ENCODE data around the gene PAK1IP1.

The PAK1IP1 gene

DNA sequence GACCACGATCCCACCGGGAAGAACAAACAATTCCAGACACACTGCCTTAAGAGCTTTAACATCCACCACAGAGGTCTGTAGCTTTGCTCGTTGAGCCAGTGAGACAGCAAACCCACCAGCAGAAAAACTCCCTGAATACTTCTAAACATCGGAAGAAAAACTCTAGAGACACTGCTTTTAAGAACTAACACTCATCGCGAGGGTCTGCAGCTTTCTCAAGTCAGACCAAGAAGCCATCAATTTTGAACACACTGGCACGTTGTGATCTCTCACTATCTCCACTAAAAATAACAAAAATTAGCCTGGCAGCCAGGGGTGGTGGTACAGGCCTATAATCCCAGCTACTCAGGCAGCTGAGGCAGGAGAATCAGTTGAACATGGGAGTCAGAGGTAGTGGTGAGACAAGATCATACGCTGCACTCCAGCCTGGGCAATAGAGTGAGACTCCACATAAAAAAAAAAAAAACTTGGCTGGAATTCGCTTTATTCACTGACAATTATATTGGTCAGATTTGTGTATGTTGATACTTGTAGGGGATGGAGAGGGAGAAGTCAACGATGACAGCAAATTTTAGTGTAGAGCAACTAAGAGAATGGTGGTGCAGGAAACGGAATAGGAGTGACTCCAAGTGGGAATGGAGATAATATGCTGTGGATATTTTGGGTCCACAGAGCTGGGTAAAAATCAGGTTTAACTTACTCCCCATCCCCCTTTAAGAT lies 27.2 kb downstream of the PAK1IP1 start:
- in situ Hi-C loops (cut with HindIII; ENCODE audit: low sequenced_read_pairs), result no loop called here
- peak overlapping the region; percentile 58 for H3K4me3 ChIP-seq (ENCODE audit: low read depth, low read length)
- DNase-seq (ENCODE audit: low read depth, low spot score), result no peak
- TF ChIP-seq, protein P1, sequence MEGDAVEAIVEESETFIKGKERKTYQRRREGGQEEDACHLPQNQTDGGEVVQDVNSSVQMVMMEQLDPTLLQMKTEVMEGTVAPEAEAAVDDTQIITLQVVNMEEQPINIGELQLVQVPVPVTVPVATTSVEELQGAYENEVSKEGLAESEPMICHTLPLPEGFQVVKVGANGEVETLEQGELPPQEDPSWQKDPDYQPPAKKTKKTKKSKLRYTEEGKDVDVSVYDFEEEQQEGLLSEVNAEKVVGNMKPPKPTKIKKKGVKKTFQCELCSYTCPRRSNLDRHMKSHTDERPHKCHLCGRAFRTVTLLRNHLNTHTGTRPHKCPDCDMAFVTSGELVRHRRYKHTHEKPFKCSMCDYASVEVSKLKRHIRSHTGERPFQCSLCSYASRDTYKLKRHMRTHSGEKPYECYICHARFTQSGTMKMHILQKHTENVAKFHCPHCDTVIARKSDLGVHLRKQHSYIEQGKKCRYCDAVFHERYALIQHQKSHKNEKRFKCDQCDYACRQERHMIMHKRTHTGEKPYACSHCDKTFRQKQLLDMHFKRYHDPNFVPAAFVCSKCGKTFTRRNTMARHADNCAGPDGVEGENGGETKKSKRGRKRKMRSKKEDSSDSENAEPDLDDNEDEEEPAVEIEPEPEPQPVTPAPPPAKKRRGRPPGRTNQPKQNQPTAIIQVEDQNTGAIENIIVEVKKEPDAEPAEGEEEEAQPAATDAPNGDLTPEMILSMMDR (IDR thresholded peaks at IDR 0.05; ENCODE audit: low read depth, low read length), result no peak

- TF ChIP-seq, protein P1 (IDR thresholded peaks at IDR 0.05; ENCODE audit: low read depth, low read length), result no peak
- in situ Hi-C loops (cut with HindIII; ENCODE audit: low sequenced_read_pairs), result no loop called here
- peak overlapping the region; percentile 58 for H3K4me3 ChIP-seq (ENCODE audit: low read depth, low read length)
- DNase-seq (ENCODE audit: low read depth, low spot score), result no peak
Measured at GRCh38 chr6:10722570-10722819, 27.7 kb downstream of the PAK1IP1 start.

- TF ChIP-seq, protein P1 (IDR thresholded peaks at IDR 0.05; ENCODE audit: low read depth, low read length), result no peak
- in situ Hi-C loops (cut with HindIII; ENCODE audit: low sequenced_read_pairs), result no loop called here
- peak; percentile 99 for DNase-seq (ENCODE audit: low read depth, low spot score)
- H3K4me3 ChIP-seq (ENCODE audit: low read depth, low read length), result peak within 1 kb of the TSS; percentile 58
Measured at GRCh38 chr6:10722820-10723566, 28.2 kb downstream of the PAK1IP1 start, which contains the start of gene TMEM14C. TSS of gene TMEM14C (plus strand) at chr6:10723070. CDS start at chr6:10724614, 1,544 bp downstream.

DNA sequence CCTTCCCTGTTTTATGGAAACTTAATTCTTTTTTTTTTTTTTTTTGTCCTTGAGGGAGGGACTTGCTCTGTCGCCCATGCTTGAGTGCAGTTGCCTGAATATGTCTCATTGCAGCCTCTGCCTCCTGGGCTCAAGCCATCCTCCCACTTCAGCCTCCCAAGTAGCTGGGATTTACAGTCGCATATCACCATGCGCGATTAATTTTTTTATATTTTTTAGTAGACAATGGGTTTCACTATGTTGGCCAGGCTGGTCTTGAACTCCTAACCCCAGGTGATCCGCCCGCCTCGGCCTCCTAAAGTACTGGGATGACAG lies 28.8 kb downstream of the PAK1IP1 start:
- TF ChIP-seq, protein P1 (IDR thresholded peaks at IDR 0.05; ENCODE audit: low read depth, low read length), result no peak
- no peak for DNase-seq (ENCODE audit: low read depth, low spot score)

GRCh38 chr6:10725044-10725443 lies 30.3 kb downstream of the PAK1IP1 start:
- TF ChIP-seq, protein P1 (IDR thresholded peaks at IDR 0.05; ENCODE audit: low read depth, low read length), result no peak
- no peak for DNase-seq (ENCODE audit: low read depth, low spot score)
- no peak overlapping the region for H3K4me3 ChIP-seq (ENCODE audit: low read depth, low read length)
- in situ Hi-C loops (cut with HindIII; ENCODE audit: low sequenced_read_pairs), result no loop called here

More for the DNA sequence above, 28.8 kb downstream of the PAK1IP1 start:
- in situ Hi-C loops (cut with HindIII; ENCODE audit: low sequenced_read_pairs), result no loop called here
- peak overlapping the region; percentile 58 for H3K4me3 ChIP-seq (ENCODE audit: low read depth, low read length)

- TF ChIP-seq, protein P1 (IDR thresholded peaks at IDR 0.05; ENCODE audit: low read depth, low read length), result no peak
- in situ Hi-C loops (cut with HindIII; ENCODE audit: low sequenced_read_pairs), result no loop called here
- H3K4me3 ChIP-seq (ENCODE audit: low read depth, low read length), result no peak overlapping the region
- DNase-seq (ENCODE audit: low read depth, low spot score), result no peak
Measured at GRCh38 chr6:10725716-10726115, 30.9 kb downstream of the PAK1IP1 start.

All from astrocyte of the spinal cord (primary cell).